ENCODE data around the gene IL20RA.

GRCh38 chr6:136975089-136975715 lies 69.6 kb downstream of the IL20RA start:
- TF ChIP-seq FOXJ3 (CRISPR knock-in tag; IDR thresholded peaks at IDR 0.05; ENCODE audit: borderline replicate concordance) (no peak), ZBTB26 (CRISPR knock-in tag; IDR thresholded peaks at IDR 0.05; ENCODE audit: borderline replicate concordance) (no peak), CTCF (CRISPR knock-in tag; IDR thresholded peaks at IDR 0.05) (no peak), ZSCAN31 (CRISPR knock-in tag; IDR thresholded peaks at IDR 0.05; ENCODE audit: low read depth) (no peak), ZNF407 (CRISPR knock-in tag; IDR thresholded peaks at IDR 0.05; ENCODE audit: not compliant biosample characterization) (no peak), ZSCAN20 (CRISPR knock-in tag; IDR thresholded peaks at IDR 0.05; ENCODE audit: borderline replicate concordance) (no peak), RAD21 (CRISPR knock-in tag; IDR thresholded peaks at IDR 0.05) (no peak), ZNF772 (CRISPR knock-in tag; IDR thresholded peaks at IDR 0.05) (no peak), KDM1A (CRISPR knock-in tag; IDR thresholded peaks at IDR 0.05) (no peak), ZNF121 (CRISPR knock-in tag; IDR thresholded peaks at IDR 0.05) (no peak), FOXP1 (IDR thresholded peaks at IDR 0.05) (no peak), FOXP1 (CRISPR knock-in tag; IDR thresholded peaks at IDR 0.05) (no peak), HBP1 (CRISPR knock-in tag; IDR thresholded peaks at IDR 0.05; ENCODE audit: low read depth) (no peak), GABPA (IDR thresholded peaks at IDR 0.05; ENCODE audit: low read depth, low read length) (no peak), GABPA (CRISPR knock-in tag; IDR thresholded peaks at IDR 0.05; ENCODE audit: low read depth) (no peak), ZNF253 (CRISPR knock-in tag; IDR thresholded peaks at IDR 0.05; ENCODE audit: borderline replicate concordance) (no peak)
